ENCODE results near the gene NDUFS7. TPM values are rescaled to one million over a fixed set of nuclear protein-coding genes. Genes with fewer than 3 reads are reported as not detected.

Gene NDUFS7
- total and polyA plus RNA-seq, 9 of the 15 experiments (the other 6 are each of a cell fraction or from before 2014, with no cell fraction given): 6.0 to 271 (median 60.6) TPM

DNA sequence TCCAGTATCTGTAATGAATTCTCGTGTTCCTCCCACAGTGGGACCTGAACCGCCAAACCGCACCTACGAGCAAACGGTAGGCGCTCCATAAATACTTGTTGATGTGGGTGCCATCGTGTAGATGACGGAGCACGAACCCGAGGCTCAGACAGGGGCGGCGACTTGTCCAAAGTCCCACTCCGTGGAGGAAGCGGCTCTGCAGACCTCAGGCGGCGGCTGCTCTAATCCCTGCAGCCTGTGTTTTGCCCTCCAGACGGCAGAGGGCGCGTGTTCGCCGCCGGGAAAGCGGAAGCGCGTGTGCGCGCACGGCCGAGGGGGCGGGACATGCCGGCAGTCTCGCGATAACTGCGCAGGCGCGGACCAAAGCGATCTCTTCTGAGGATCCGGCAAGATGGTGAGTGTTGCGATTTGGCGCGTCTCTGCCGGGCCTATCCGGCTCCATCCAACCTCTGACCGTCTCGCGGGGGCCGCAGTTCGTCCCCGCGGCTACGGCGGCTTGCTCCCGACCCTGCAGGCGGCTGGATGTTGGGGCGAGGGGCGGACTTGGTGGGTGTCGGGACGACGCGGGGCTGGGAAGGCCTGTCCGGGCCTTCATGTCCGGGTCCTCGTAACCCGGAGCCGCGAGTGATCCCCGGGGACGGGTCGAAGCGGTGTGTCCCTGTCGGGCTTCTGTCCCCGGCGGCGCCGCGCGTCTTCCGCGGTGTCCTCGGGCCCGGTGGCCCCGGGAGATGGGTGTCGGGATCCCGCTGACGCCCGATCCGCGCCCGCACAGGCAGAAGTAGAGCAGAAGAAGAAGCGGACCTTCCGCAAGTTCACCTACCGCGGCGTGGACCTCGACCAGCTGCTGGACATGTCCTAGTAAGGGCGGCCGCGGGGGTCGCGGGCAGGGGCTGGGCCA, 54.6 kb downstream of the NDUFS7 start, which contains the start of gene RPS15 (continued):
- TF ChIP-seq ZNF518B (CRISPR knock-in tag; IDR thresholded peaks at IDR 0.05): no peak
- TF ChIP-seq, protein P1, sequence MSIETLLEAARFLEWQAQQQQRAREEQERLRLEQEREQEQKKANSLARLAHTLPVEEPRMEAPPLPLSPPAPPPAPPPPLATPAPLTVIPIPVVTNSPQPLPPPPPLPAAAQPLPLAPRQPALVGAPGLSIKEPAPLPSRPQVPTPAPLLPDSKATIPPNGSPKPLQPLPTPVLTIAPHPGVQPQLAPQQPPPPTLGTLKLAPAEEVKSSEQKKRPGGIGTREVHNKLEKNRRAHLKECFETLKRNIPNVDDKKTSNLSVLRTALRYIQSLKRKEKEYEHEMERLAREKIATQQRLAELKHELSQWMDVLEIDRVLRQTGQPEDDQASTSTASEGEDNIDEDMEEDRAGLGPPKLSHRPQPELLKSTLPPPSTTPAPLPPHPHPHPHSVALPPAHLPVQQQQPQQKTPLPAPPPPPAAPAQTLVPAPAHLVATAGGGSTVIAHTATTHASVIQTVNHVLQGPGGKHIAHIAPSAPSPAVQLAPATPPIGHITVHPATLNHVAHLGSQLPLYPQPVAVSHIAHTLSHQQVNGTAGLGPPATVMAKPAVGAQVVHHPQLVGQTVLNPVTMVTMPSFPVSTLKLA (conservative IDR thresholded peaks at IDR 0.05): peak; percentile 94 to 95
- TF ChIP-seq ZNF644 (tag; IDR thresholded peaks at IDR 0.05; ENCODE audit: low read depth): no peak
- TF ChIP-seq SREBF1 (IDR thresholded peaks at IDR 0.05; ENCODE audit: borderline replicate concordance, low read depth, low read length): no peak; the same call in 1 of the 2 replicates
- no peak for TF ChIP-seq ZNF79 (CRISPR knock-in tag; IDR thresholded peaks at IDR 0.05; ENCODE audit: low read depth)
- TF ChIP-seq THRAP3 (IDR thresholded peaks at IDR 0.05; ENCODE audit: borderline replicate concordance): no peak
- TF ChIP-seq, protein P2, sequence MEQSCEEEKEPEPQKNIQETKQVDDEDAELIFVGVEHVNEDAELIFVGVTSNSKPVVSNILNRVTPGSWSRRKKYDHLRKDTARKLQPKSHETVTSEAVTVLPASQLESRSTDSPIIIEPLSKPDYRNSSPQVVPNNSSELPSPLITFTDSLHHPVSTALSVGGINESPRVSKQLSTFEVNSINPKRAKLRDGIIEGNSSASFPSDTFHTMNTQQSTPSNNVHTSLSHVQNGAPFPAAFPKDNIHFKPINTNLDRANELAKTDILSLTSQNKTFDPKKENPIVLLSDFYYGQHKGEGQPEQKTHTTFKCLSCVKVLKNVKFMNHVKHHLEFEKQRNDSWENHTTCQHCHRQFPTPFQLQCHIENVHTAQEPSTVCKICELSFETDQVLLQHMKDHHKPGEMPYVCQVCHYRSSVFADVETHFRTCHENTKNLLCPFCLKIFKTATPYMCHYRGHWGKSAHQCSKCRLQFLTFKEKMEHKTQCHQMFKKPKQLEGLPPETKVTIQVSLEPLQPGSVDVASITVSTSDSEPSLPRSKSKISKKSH (CRISPR knock-in tag; IDR thresholded peaks at IDR 0.05): no peak
- peak; percentile 36; the same call in 1 of the 2 replicates for TF ChIP-seq SAFB (IDR thresholded peaks at IDR 0.05; ENCODE audit: borderline replicate concordance, low read depth, low read length)
- TF ChIP-seq CEBPB (tag; IDR thresholded peaks at IDR 0.05): no peak
- TF ChIP-seq TGIF2 (CRISPR knock-in tag; IDR thresholded peaks at IDR 0.05): peak; percentile 52; the same call in 1 of the 2 replicates
- peak; percentile 39; the same call in 1 of the 2 replicates for TF ChIP-seq HDAC2 (IDR thresholded peaks at IDR 0.05)
- peak; percentile 23; the same call in 1 of the 2 replicates for TF ChIP-seq NFE2 (IDR thresholded peaks at IDR 0.05; ENCODE audit: low read depth)
- no peak for TF ChIP-seq STAT5B (CRISPR knock-in tag; IDR thresholded peaks at IDR 0.05)
- TF ChIP-seq ATF1 (CRISPR knock-in tag; IDR thresholded peaks at IDR 0.05): peak; percentile 37; the same call in 1 of the 2 replicates
- peak; percentile 91 for TF ChIP-seq ATF1 (tag; IDR thresholded peaks at IDR 0.05)
- no peak for TF ChIP-seq HSF4 (CRISPR knock-in tag; IDR thresholded peaks at IDR 0.05; ENCODE audit: borderline replicate concordance)
- TF ChIP-seq, protein P3, sequence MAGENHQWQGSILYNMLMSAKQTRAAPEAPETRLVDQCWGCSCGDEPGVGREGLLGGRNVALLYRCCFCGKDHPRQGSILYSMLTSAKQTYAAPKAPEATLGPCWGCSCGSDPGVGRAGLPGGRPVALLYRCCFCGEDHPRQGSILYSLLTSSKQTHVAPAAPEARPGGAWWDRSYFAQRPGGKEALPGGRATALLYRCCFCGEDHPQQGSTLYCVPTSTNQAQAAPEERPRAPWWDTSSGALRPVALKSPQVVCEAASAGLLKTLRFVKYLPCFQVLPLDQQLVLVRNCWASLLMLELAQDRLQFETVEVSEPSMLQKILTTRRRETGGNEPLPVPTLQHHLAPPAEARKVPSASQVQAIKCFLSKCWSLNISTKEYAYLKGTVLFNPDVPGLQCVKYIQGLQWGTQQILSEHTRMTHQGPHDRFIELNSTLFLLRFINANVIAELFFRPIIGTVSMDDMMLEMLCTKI (IDR thresholded peaks at IDR 0.05; ENCODE audit: partially characterized antibody): no peak
- TF ChIP-seq STAG1 (CRISPR knock-in tag; IDR thresholded peaks at IDR 0.05; ENCODE audit: borderline replicate concordance): 0 out of 2 replicates have a peak, but pooled peaks have one; percentile 38
